Naive thymus-derived CD4-positive, alpha-beta T cell (primary cell): ENCODE results near the gene AP3B1. TPM values are rescaled to one million over a fixed set of nuclear protein-coding genes. Genes with fewer than 3 reads are reported as not detected.

Source experiments
- ATAC-seq: fragments of 150-1000 bp; cut with Tn5 transposase; 2 replicates; pipeline ENCODE4 v1.10.0; 2021; ENCODE audit warnings: mild to moderate bottlenecking, moderate library complexity
- CTCF ChIA-PET: fragments of 350-600 bp; sonication (Branson Sonifier 250); formaldehyde crosslinking; loops from one replicate; lab custom pipeline; 2021; ENCODE audit warnings: antibody characterized with exemption; lab: Charles Lee
- POLR2A ChIA-PET: fragments of 350-600 bp; sonication (Branson Sonifier 250); formaldehyde crosslinking; loops from one replicate; lab custom pipeline; 2021; ENCODE audit warnings: antibody characterized with exemption, inconsistent platforms; lab: Charles Lee
- DNase-seq, 9 donors: peaks; one replicate each; pipeline versions ENCODE4 v3.0.0 to v3.0.0-alpha.2; 2020 to 2022; ENCODE audit warnings: mixed read lengths in 1 of 9
- H3K27ac ChIP-seq: one replicate; pipeline ENCODE4 v1.7.0; 2013; ENCODE audit warnings: mild to moderate bottlenecking, low read depth, low read length, moderate library complexity
- H3K27me3 ChIP-seq, 2 donors: one replicate each; pipeline ENCODE4 v1.7.0; 2013; ENCODE audit warnings: low read length in 2 of 2, mild to moderate bottlenecking in 2 of 2, moderate library complexity in 2 of 2; ENCODE audit not compliant: control insufficient read depth in 2 of 2, insufficient read depth in 2 of 2
- H3K36me3 ChIP-seq, 3 experiments: 1 replicate in 2 of 3; 2 replicates in 1 of 3; pipeline ENCODE4 v1.7.0; 2013; ENCODE audit warnings: low read length in 3 of 3, mild to moderate bottlenecking in 3 of 3, moderate library complexity in 1 of 3; ENCODE audit not compliant: insufficient read depth in 3 of 3, control insufficient read depth in 2 of 3
- H3K4me1 ChIP-seq, 2 donors: one replicate each; pipeline ENCODE4 v1.7.0; 2013; ENCODE audit warnings: low read length in 2 of 2, mild to moderate bottlenecking in 2 of 2, moderate library complexity in 1 of 2; ENCODE audit not compliant: control insufficient read depth in 2 of 2, insufficient read depth in 2 of 2
- H3K4me3 ChIP-seq: 2 replicates; pipeline ENCODE4 v1.7.0; 2013; ENCODE audit warnings: mild to moderate bottlenecking, low read length
- H3K9me3 ChIP-seq, 3 experiments: 1 replicate in 2 of 3; 2 replicates in 1 of 3; pipeline ENCODE4 v1.7.0; 2013; ENCODE audit warnings: low read length in 3 of 3; ENCODE audit not compliant: control insufficient read depth in 2 of 3
- H3K27ac Mint-ChIP-seq, 9 donors: one replicate each; pipeline ENCODE4 v1.8.0; 2020 to 2022; ENCODE audit warnings: mixed read lengths in 9 of 9, mild to moderate bottlenecking in 8 of 9, moderate library complexity in 5 of 9, inconsistent platforms in 2 of 9
- H3K27me3 Mint-ChIP-seq, 5 donors: one replicate each; pipeline ENCODE4 v1.8.0; 2021 to 2022; ENCODE audit warnings: mixed read lengths in 5 of 5, mild to moderate bottlenecking in 1 of 5
- H3K36me3 Mint-ChIP-seq, 5 donors: one replicate each; pipeline ENCODE4 v1.8.0; 2020 to 2022; ENCODE audit warnings: mixed read lengths in 5 of 5, mild to moderate bottlenecking in 3 of 5, inconsistent platforms in 1 of 5
- H3K4me1 Mint-ChIP-seq, 7 donors: one replicate each; pipeline ENCODE4 v1.8.0; 2020 to 2022; ENCODE audit warnings: mixed read lengths in 7 of 7, mild to moderate bottlenecking in 3 of 7, inconsistent platforms in 1 of 7
- H3K4me3 Mint-ChIP-seq, 10 donors: one replicate each; pipeline ENCODE4 v1.8.0; 2020 to 2022; ENCODE audit warnings: mild to moderate bottlenecking in 10 of 10, mixed read lengths in 10 of 10, moderate library complexity in 6 of 10, inconsistent platforms in 2 of 10
- H3K9me3 Mint-ChIP-seq, 11 donors: one replicate each; pipeline ENCODE4 v1.8.0; 2020 to 2022; ENCODE audit warnings: mixed read lengths in 11 of 11, mild to moderate bottlenecking in 4 of 11, inconsistent platforms in 1 of 11, moderate library complexity in 1 of 11
- intact Hi-C, 2 donors: fragments of 100-400 bp; cut with micrococcal nuclease; formaldehyde crosslinking; loops; one replicate each; pipeline ENCODE4 v1.15.1; 2023
- polyA plus RNA-seq, 2 donors: library from polyadenylated mRNA; unstranded; fragments of 300-500 nt; fragmentation: Illumina TruSeq; gene quantifications; one replicate each; pipeline ENCODE4 v1.2.3, GENCODE V29; 2021
- total RNA-seq, 6 experiments: library from RNA in 5 of 6; stranded (reverse) in 5 of 6; gene quantifications; 1 replicate in 5 of 6; 2 replicates in 1 of 6; pipeline ENCODE4 v1.2.3 and lab custom pipeline; 2021 to 2026

AP3B1 gene
- total and polyA plus RNA-seq, 7 experiments from 2014 or later: 28.3 to 45.0 (median 32.8) TPM

DNA sequence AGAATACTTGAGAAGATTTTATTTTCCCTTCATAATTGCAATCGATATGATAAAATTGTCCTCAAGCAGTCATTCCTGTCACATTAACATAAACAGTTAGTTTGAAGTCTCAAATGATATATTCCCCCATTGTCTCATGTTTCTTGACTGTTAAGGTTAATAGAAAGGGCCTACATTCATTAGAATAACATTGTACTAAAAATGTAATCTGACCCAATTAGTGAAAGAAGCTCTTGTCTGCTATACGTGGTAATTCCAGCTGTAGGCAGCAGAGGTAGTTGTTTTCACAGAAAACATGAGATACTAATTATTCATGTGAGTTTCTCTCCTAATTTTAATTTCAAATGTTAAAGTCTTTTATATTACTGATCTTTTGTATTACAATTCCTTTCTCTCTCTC, 25.9 kb upstream of the AP3B1 start:
- POLR2A ChIA-PET: no interaction called here
- CTCF ChIA-PET: interaction anchor here (1.0 kb wide), 2 partner anchors 40 to 812 kb away, joined by 3 to 4 read pairs; partner anchors contain the start of gene SCAMP1
- H3K36me3 ChIP-seq: no peaks in the 10 kb centered on the region
- no peak overlapping the region for H3K27ac Mint-ChIP-seq
- H3K4me3 Mint-ChIP-seq: no peak overlapping the region
- H3K4me1 ChIP-seq: no peaks in the 10 kb centered on the region
- no peaks in the 10 kb centered on the region for H3K4me1 Mint-ChIP-seq
- ATAC-seq (no peak), DNase-seq (peak in 4 of 9 donors; percentile 6 to 15 (median 8))
- H3K36me3 Mint-ChIP-seq: no peaks in the 10 kb centered on the region
- H3K27me3 Mint-ChIP-seq: peaks cover 0 to 18% (median 5%) of the 10 kb centered on the region in 5 donors
- H3K4me3 ChIP-seq: no peak overlapping the region
- no peaks in the 10 kb centered on the region for H3K9me3 Mint-ChIP-seq
- H3K27me3 ChIP-seq: no peaks in the 10 kb centered on the region
- no peak overlapping the region for H3K27ac ChIP-seq
- intact Hi-C loops: loop anchor here in 1 of 2 donors (5.0 kb wide), 1 partner anchor 812 kb away; no protein-coding TSS in a partner anchor
- no peaks in the 10 kb centered on the region for H3K9me3 ChIP-seq

DNA sequence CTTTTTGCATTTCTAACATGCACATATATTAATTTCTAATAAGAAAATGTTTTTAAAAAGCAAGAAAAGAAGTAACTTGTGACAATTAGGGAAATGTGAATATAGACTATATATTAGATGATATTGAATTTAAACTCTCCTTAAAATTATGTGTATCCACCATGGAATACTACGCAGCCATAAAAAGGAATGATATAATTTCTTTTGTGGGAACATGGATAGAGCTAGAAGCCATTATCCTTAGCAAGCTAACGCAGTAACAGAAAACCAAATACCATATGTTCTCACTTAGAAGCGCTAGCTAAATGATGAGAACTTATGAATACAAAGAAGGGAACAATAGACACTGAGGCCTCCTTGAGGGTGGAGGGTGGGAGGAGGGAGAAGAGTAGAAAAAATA, 23.8 kb upstream of the AP3B1 start:
- ATAC-seq (no peak), DNase-seq (no peak)
- no peaks in the 10 kb centered on the region for H3K9me3 Mint-ChIP-seq
- Histone ChIP-seq H3K4me1 (no peaks in the 10 kb centered on the region), H3K27me3 (peaks cover 0 to 2% of the 10 kb centered on the region in 2 donors), H3K4me3 (no peak overlapping the region), H3K36me3 (no peaks in the 10 kb centered on the region), H3K27ac (no peak overlapping the region), H3K9me3 (no peaks in the 10 kb centered on the region)
- H3K4me1 Mint-ChIP-seq: no peaks in the 10 kb centered on the region
- ChIA-PET POLR2A (no interaction called here), CTCF (no interaction called here)
- intact Hi-C loops: no loop called here
- H3K4me3 Mint-ChIP-seq: no peak overlapping the region
- no peak overlapping the region for H3K27ac Mint-ChIP-seq
- H3K27me3 Mint-ChIP-seq: peaks cover 0 to 17% (median 4%) of the 10 kb centered on the region in 5 donors
- H3K36me3 Mint-ChIP-seq: no peaks in the 10 kb centered on the region

- POLR2A ChIA-PET: no interaction called here
- H3K36me3 Mint-ChIP-seq: no peaks in the 10 kb centered on the region
- H3K4me3 ChIP-seq: no peak overlapping the region
- CTCF ChIA-PET: no interaction called here
- H3K4me1 Mint-ChIP-seq: no peaks in the 10 kb centered on the region
- H3K27ac Mint-ChIP-seq: no peak overlapping the region
- H3K27me3 ChIP-seq: peaks cover 0 to 2% of the 10 kb centered on the region in 2 donors
- no peaks in the 10 kb centered on the region for H3K9me3 ChIP-seq
- peaks cover 0 to 19% (median 9%) of the 10 kb centered on the region in 5 donors for H3K27me3 Mint-ChIP-seq
- H3K36me3 ChIP-seq: no peaks in the 10 kb centered on the region
- no peak overlapping the region for H3K4me3 Mint-ChIP-seq
- intact Hi-C loops: no loop called here
- DNase-seq (no peak), ATAC-seq (no peak)
- H3K27ac ChIP-seq: no peak overlapping the region
- no peaks in the 10 kb centered on the region for H3K4me1 ChIP-seq
- no peaks in the 10 kb centered on the region for H3K9me3 Mint-ChIP-seq
These were observed 23.0 kb upstream of the AP3B1 start for GRCh38 chr5:78317515-78317914.

GRCh38 chr5:78308703-78309102, 14.2 kb upstream of the AP3B1 start:
- ChIA-PET POLR2A (no interaction called here), CTCF (interaction anchor here (1.2 kb wide), 1 partner anchor 17 kb away, joined by 3 read pairs; no protein-coding TSS in a partner anchor)
- peaks cover 16 to 38% (median 31%) of the 10 kb centered on the region in 5 donors for H3K27me3 Mint-ChIP-seq
- no peaks in the 10 kb centered on the region for H3K9me3 Mint-ChIP-seq
- Histone ChIP-seq H3K4me3 (no peak overlapping the region), H3K9me3 (no peaks in the 10 kb centered on the region), H3K4me1 (no peaks in the 10 kb centered on the region), H3K27ac (no peak overlapping the region), H3K36me3 (no peaks in the 10 kb centered on the region), H3K27me3 (no peaks in the 10 kb centered on the region)
- H3K4me3 Mint-ChIP-seq: no peak overlapping the region
- no peaks in the 10 kb centered on the region for H3K36me3 Mint-ChIP-seq
- H3K27ac Mint-ChIP-seq: no peak overlapping the region
- DNase-seq (no peak), ATAC-seq (no peak)
- H3K4me1 Mint-ChIP-seq: no peaks in the 10 kb centered on the region
- intact Hi-C loops: no loop called here

DNA sequence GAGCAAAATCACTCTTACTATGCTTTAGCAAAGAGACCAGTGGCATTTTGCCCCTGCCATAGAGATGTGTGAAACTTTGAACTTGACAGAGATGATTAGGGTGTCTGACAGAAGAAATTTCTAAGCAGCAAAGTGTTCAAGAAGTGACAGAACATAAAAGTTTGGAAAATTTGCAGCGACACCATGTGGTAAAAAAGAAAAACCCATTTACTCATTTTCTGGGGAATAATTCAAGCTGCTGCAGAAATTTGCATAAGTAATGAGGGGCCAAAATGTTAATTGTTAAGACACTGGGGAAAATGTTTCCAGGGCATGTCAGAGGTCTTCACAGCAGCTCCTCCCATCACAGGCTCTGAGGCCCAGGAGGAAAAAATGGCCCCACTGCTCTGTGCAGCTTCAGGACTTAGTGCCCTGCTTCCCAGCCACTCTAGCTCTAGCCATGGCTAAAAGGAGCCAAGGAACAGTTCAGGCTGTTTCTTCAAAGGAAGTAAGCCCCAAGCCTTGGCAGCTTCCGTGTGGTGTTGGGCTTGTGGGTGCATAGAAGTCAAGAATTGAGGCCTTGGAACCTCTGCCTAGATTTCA, 6.1 kb upstream of the AP3B1 start:
- no peaks in the 10 kb centered on the region for H3K27me3 ChIP-seq
- no peaks in the 10 kb centered on the region for H3K36me3 ChIP-seq
- no peak overlapping the region for H3K27ac ChIP-seq
- Mint-ChIP-seq H3K27me3 (peaks cover 0 to 48% (median 10%) of the 10 kb centered on the region in 5 donors), H3K4me3 (no peak overlapping the region), H3K27ac (no peak overlapping the region), H3K9me3 (no peaks in the 10 kb centered on the region), H3K36me3 (no peaks in the 10 kb centered on the region), H3K4me1 (peaks cover 0 to 4% (median 4%) of the 10 kb centered on the region in 7 donors)
- intact Hi-C loops: loop anchor here in 1 of 2 donors (2.0 kb wide), 1 partner anchor 740 kb away; no protein-coding TSS in a partner anchor
- ATAC-seq: no peak
- POLR2A ChIA-PET: interaction anchor here (0.7 to 1.1 kb wide), 2 partner anchors 10 to 60 kb away, joined by 4 to 5 read pairs; partner anchors contain the start of gene SCAMP1
- CTCF ChIA-PET: interaction anchor here (0.6 to 1.8 kb wide), 4 partner anchors 58 to 1432 kb away, joined by 3 to 4 read pairs (median 3); partner anchors contain the start of gene SCAMP1
- no peaks in the 10 kb centered on the region for H3K9me3 ChIP-seq
- no peaks in the 10 kb centered on the region for H3K4me1 ChIP-seq
- H3K4me3 ChIP-seq: no peak overlapping the region
- peak in 2 of 9 donors; percentile 8 to 14 for DNase-seq

- Mint-ChIP-seq H3K36me3 (peaks cover 0 to 9% (median 0%) of the 10 kb centered on the region in 5 donors), H3K4me3 (peak overlapping the region; percentile 86 to 100 (median 98)), H3K4me1 (peaks cover 19 to 42% (median 38%) of the 10 kb centered on the region in 7 donors), H3K27ac (peak overlapping the region; percentile 77 to 99 (median 97)), H3K27me3 (peaks cover 0 to 19% (median 0%) of the 10 kb centered on the region in 5 donors), H3K9me3 (no peaks in the 10 kb centered on the region)
- peak; percentile 21 to 58 (median 45) for DNase-seq
- H3K27ac ChIP-seq: peak overlapping the region; percentile 88
- H3K9me3 ChIP-seq: no peaks in the 10 kb centered on the region
- ChIA-PET POLR2A (interaction anchor here (0.5 to 6.3 kb wide), 11 partner anchors 10 to 689 kb away, joined by 3 to 106 read pairs (median 4); partner anchors contain the start of gene SCAMP1), CTCF (interaction anchor here (0.5 to 4.6 kb wide), 4 partner anchors 18 to 70 kb away, joined by 3 to 27 read pairs (median 4); partner anchors contain the start of gene SCAMP1)
- ATAC-seq: peak; percentile 44
- peaks cover 0 to 6% (median 0%) of the 10 kb centered on the region in 3 experiments for H3K36me3 ChIP-seq
- H3K4me3 ChIP-seq: peak overlapping the region; percentile 98
- peaks cover 5 to 9% of the 10 kb centered on the region in 2 donors for H3K4me1 ChIP-seq
- H3K27me3 ChIP-seq: no peaks in the 10 kb centered on the region
- intact Hi-C loops: loop anchor here (1.0 to 10.0 kb wide), 7 partner anchors 26 to 1690 kb away; partner anchors contain the start of genes AGGF1 (in 2 of the 2), JMY (in 1 of the 2) and WDR41 (in 1 of the 2)
These were observed 800 bp upstream of the AP3B1 start for GRCh38 chr5:78295035-78295961.
